SU-DHL-6 (cell line): ENCODE results near the gene ARID5B.

ENCODE experiments used
- H2AFZ ChIP-seq: fragments of 200-600 bp; sonication (generic); 2 replicates; pipeline ENCODE4 v1.6.1; 2014; ENCODE audit warnings: low read depth, mild to moderate bottlenecking, moderate library complexity, mixed read lengths, antibody characterized with exemption, low read length; ENCODE audit not compliant: severe bottlenecking
- H3F3A ChIP-seq: fragments of 200-600 bp; shearing (Covaris generic); 2 replicates; pipeline ENCODE4 v1.6.0; 2016; ENCODE audit warnings: antibody characterized with exemption, mild to moderate bottlenecking; ENCODE audit not compliant: insufficient read depth
- H3K27ac ChIP-seq: fragments of 200-600 bp; sonication (generic); 2 replicates; pipeline ENCODE4 v1.5.1; 2016; ENCODE audit warnings: low read depth, mild to moderate bottlenecking, low read length, moderate library complexity, mixed read lengths
- H3K27me3 ChIP-seq: fragments of 200-600 bp; sonication (generic), shearing (Covaris generic); 2 replicates; pipeline ENCODE4 v1.6.0; 2014; ENCODE audit warnings: mild to moderate bottlenecking, low read length
- H3K36me3 ChIP-seq: fragments of 200-600 bp; sonication (generic); 2 replicates; pipeline ENCODE4 v1.6.1; 2014; ENCODE audit warnings: mild to moderate bottlenecking, low read length, mixed read lengths
- H3K4me2 ChIP-seq: fragments of 300-600, 200-600 bp; shearing (Covaris generic), sonication (generic); 2 replicates; pipeline ENCODE4 v1.6.0; 2014; ENCODE audit warnings: low read length, low read depth, mild to moderate bottlenecking; ENCODE audit not compliant: poor library complexity, severe bottlenecking
- H3K4me3 ChIP-seq: fragments of 200-600 bp; sonication (generic); 2 replicates; pipeline ENCODE4 v1.5.1; 2014; ENCODE audit warnings: antibody characterized with exemption, low read length, mild to moderate bottlenecking, mixed read lengths; ENCODE audit not compliant: insufficient read depth, poor library complexity, severe bottlenecking
- H3K79me2 ChIP-seq: fragments of 200-600 bp; sonication (generic); 2 replicates; pipeline ENCODE4 v1.6.1; 2014; ENCODE audit warnings: mild to moderate bottlenecking, low read length, moderate library complexity; ENCODE audit not compliant: insufficient read depth
- H3K9ac ChIP-seq: fragments of 200-600 bp; sonication (generic); 2 replicates; pipeline ENCODE4 v1.7.0; 2014; ENCODE audit warnings: mild to moderate bottlenecking, low read length
- H3K9me2 ChIP-seq: fragments of 200-600 bp; sonication (generic); replicated peaks from 2 replicates; pipeline ENCODE4 v1.6.1; 2014; ENCODE audit warnings: low read length; ENCODE audit not compliant: insufficient read depth
- H3K9me3 ChIP-seq: fragments of 200-600 bp; sonication (generic); 2 replicates; pipeline ENCODE4 v1.6.1; 2014; ENCODE audit warnings: low read length, mixed read lengths; ENCODE audit not compliant: insufficient read depth
- H4K20me1 ChIP-seq: fragments of 200-600 bp; sonication (generic); 2 replicates; pipeline ENCODE4 v1.6.1; 2014; ENCODE audit warnings: low read depth, mild to moderate bottlenecking, antibody characterized with exemption, low read length, moderate library complexity, mixed read lengths
- CTCF ChIP-seq: fragments of 200-600 bp; sonication (generic); IDR thresholded peaks from one replicate; pipeline ENCODE4 v1.5.1; 2017; ENCODE audit warnings: antibody characterized with exemption, mild to moderate bottlenecking, low read length, moderate library complexity; ENCODE audit not compliant: insufficient read depth, poor library complexity, severe bottlenecking
- EZH2phosphoT487 ChIP-seq: fragments of 200-600 bp; sonication (generic), shearing (Covaris generic); conservative IDR thresholded peaks from 2 replicates; pipeline ENCODE4 v1.6.1; 2018; ENCODE audit warnings: mild to moderate bottlenecking, antibody characterized with exemption, low read length, moderate library complexity, mixed read lengths

Gene ARID5B

GRCh38 chr10:61919646-61920215 lies 18.2 kb downstream of the ARID5B start:
- Histone ChIP-seq H3K9ac (no peak overlapping the region), H3K79me2 (peaks cover 97% of the 10 kb centered on the region)

GRCh38 chr10:61921143-61921542 lies 19.6 kb downstream of the ARID5B start:
- H3K79me2 ChIP-seq = peaks cover 97% of the 10 kb centered on the region
- TF ChIP-seq CTCF (no peak), EZH2phosphoT487 (no peak)
- peaks cover 22% of the 10 kb centered on the region for H3K36me3 ChIP-seq
- no peak overlapping the region for H2AFZ ChIP-seq
- H3K4me3 ChIP-seq = no peak overlapping the region
- no peak overlapping the region for H3K9ac ChIP-seq
- H3K27ac ChIP-seq = no peak overlapping the region
- no peaks in the 10 kb centered on the region for H4K20me1 ChIP-seq
- no peaks in the 10 kb centered on the region for H3K9me2 ChIP-seq
- peaks cover 3% of the 10 kb centered on the region; the same call in 1 of the 2 replicates for H3F3A ChIP-seq
- no peak overlapping the region for H3K4me2 ChIP-seq
- no peaks in the 10 kb centered on the region for H3K9me3 ChIP-seq
- H3K27me3 ChIP-seq = no peaks in the 10 kb centered on the region

More at GRCh38 chr10:61919646-61920215, 18.2 kb downstream of the ARID5B start:
- no peak for TF ChIP-seq EZH2phosphoT487
- H3K9me3 ChIP-seq = no peaks in the 10 kb centered on the region
- no peak overlapping the region for H3K4me3 ChIP-seq
- no peak overlapping the region; the same call in 1 of the 2 replicates for H3K27ac ChIP-seq
- H3F3A ChIP-seq = peaks cover 3% of the 10 kb centered on the region; the same call in 1 of the 2 replicates
- no peak overlapping the region for H2AFZ ChIP-seq
- no peaks in the 10 kb centered on the region for H3K27me3 ChIP-seq
- no peaks in the 10 kb centered on the region for H3K9me2 ChIP-seq
- peaks cover 14% of the 10 kb centered on the region for H3K36me3 ChIP-seq
- H3K4me2 ChIP-seq = no peak overlapping the region
- no peaks in the 10 kb centered on the region for H4K20me1 ChIP-seq

- H3K9me2 ChIP-seq = no peaks in the 10 kb centered on the region
- peaks cover 25% of the 10 kb centered on the region for H3K36me3 ChIP-seq
- no peak overlapping the region for H2AFZ ChIP-seq
- peaks cover 96% of the 10 kb centered on the region for H3K79me2 ChIP-seq
- no peak overlapping the region for H3K4me2 ChIP-seq
- H3K27ac ChIP-seq = no peak overlapping the region
- H3K27me3 ChIP-seq = no peaks in the 10 kb centered on the region
- no peaks in the 10 kb centered on the region for H4K20me1 ChIP-seq
- no peak overlapping the region for H3K9ac ChIP-seq
- no peaks in the 10 kb centered on the region for H3K9me3 ChIP-seq
- no peak overlapping the region for H3K4me3 ChIP-seq
- TF ChIP-seq EZH2phosphoT487 (no peak), CTCF (no peak)
- H3F3A ChIP-seq = no peaks in the 10 kb centered on the region
These were observed 21.9 kb downstream of the ARID5B start for GRCh38 chr10:61923210-61923949.

GRCh38 chr10:61923950-61924274 lies 22.4 kb downstream of the ARID5B start:
- Histone ChIP-seq H3F3A (no peaks in the 10 kb centered on the region), H3K9me3 (no peaks in the 10 kb centered on the region)

More at GRCh38 chr10:61923950-61924274, 22.4 kb downstream of the ARID5B start:
- Histone ChIP-seq H3K4me2 (no peak overlapping the region), H3K9me2 (no peaks in the 10 kb centered on the region), H3K27ac (no peak overlapping the region), H3K9ac (no peak overlapping the region), H3K36me3 (peaks cover 30% of the 10 kb centered on the region), H2AFZ (no peak overlapping the region), H4K20me1 (no peaks in the 10 kb centered on the region), H3K27me3 (no peaks in the 10 kb centered on the region), H3K4me3 (no peak overlapping the region), H3K79me2 (peaks cover 96% of the 10 kb centered on the region)
- TF ChIP-seq EZH2phosphoT487 = no peak
- TF ChIP-seq CTCF = no peak
